Liver (tissue), 9 donors: ENCODE data around the gene CSMD2. TPM values are rescaled to one million over a fixed set of nuclear protein-coding genes. Genes with fewer than 3 reads are reported as not detected.

Source experiments
- DNase-seq: peaks from one replicate; pipeline ENCODE4 v3.0.0-alpha.2; 2017; ENCODE audit warnings: low spot score
- H3K27ac ChIP-seq, 2 donors: one replicate each; pipeline ENCODE4 v1.7.0; 2013; ENCODE audit warnings: inconsistent platforms in 2 of 2, low read length in 2 of 2, control low read depth in 1 of 2, low read depth in 1 of 2, mild to moderate bottlenecking in 1 of 2
- H3K27me3 ChIP-seq, 4 donors: one replicate each; pipeline versions ENCODE4 v1.6.1 to v1.7.0; 2013; ENCODE audit warnings: low read length in 3 of 4, inconsistent platforms in 1 of 4, mild to moderate bottlenecking in 1 of 4, moderate library complexity in 1 of 4; ENCODE audit not compliant: control insufficient read depth in 4 of 4, insufficient read depth in 4 of 4
- H3K36me3 ChIP-seq, 4 donors: one replicate each; pipeline versions ENCODE4 v1.6.1 to v1.7.0; 2013; ENCODE audit warnings: low read length in 3 of 4, mild to moderate bottlenecking in 3 of 4, low read depth in 1 of 4, moderate library complexity in 1 of 4; ENCODE audit not compliant: control insufficient read depth in 4 of 4, insufficient read depth in 3 of 4
- H3K4me1 ChIP-seq, 4 donors: one replicate each; pipeline versions ENCODE4 v1.6.1 to v1.7.0; 2013; ENCODE audit warnings: low read length in 3 of 4, mild to moderate bottlenecking in 3 of 4, moderate library complexity in 1 of 4; ENCODE audit not compliant: control insufficient read depth in 4 of 4, insufficient read depth in 4 of 4
- H3K4me3 ChIP-seq, 3 donors: one replicate each; pipeline versions ENCODE4 v1.6.1 to v1.7.0; 2013; ENCODE audit warnings: low read length in 3 of 3, control low read depth in 1 of 3, low read depth in 1 of 3, mild to moderate bottlenecking in 1 of 3
- H3K9ac ChIP-seq, 2 donors: one replicate each; pipeline ENCODE4 v1.7.0; 2013; ENCODE audit warnings: low read length in 2 of 2, mild to moderate bottlenecking in 2 of 2, moderate library complexity in 2 of 2, control low read depth in 1 of 2, low read depth in 1 of 2
- H3K9me3 ChIP-seq, 4 donors: one replicate each; pipeline versions ENCODE4 v1.6.1 to v1.7.0; 2013; ENCODE audit warnings: low read length in 3 of 4; ENCODE audit not compliant: control insufficient read depth in 4 of 4
- EGR1 ChIP-seq, 2 donors: IDR thresholded peaks; 2 replicates each; pipeline ENCODE4 v1.6.1; 2016 to 2018; ENCODE audit warnings: antibody characterized with exemption in 2 of 2, low read depth in 2 of 2
- FOXA1 ChIP-seq: IDR thresholded peaks from 2 replicates; pipeline ENCODE4 v1.6.1; 2016; ENCODE audit warnings: antibody characterized with exemption
- FOXA2 ChIP-seq: IDR thresholded peaks from 2 replicates; pipeline ENCODE4 v1.6.1; 2016; ENCODE audit warnings: antibody characterized with exemption
- GABPA ChIP-seq, 2 donors: IDR thresholded peaks in 1 of 2; conservative IDR thresholded peaks in 1 of 2; 2 replicates each; pipeline ENCODE4 v1.6.1; 2016; ENCODE audit warnings: antibody characterized with exemption in 2 of 2, mild to moderate bottlenecking in 1 of 2, moderate library complexity in 1 of 2
- HNF4A ChIP-seq, 2 donors: conservative IDR thresholded peaks; 2 replicates each; pipeline ENCODE4 v1.6.1; 2016; ENCODE audit warnings: antibody characterized with exemption in 2 of 2, mild to moderate bottlenecking in 2 of 2
- HNF4G ChIP-seq: IDR thresholded peaks from 2 replicates; pipeline ENCODE4 v1.6.1; 2016; ENCODE audit warnings: antibody characterized with exemption
- JUND ChIP-seq, 2 donors: IDR thresholded peaks; 2 replicates each; pipeline ENCODE4 v1.6.1; 2016; ENCODE audit warnings: antibody characterized with exemption in 2 of 2
- NR2F2 ChIP-seq: IDR thresholded peaks from 2 replicates; pipeline ENCODE4 v1.6.1; 2016; ENCODE audit warnings: antibody characterized with exemption
- RAD21 ChIP-seq, 2 donors: IDR thresholded peaks; 2 replicates each; pipeline ENCODE4 v1.6.1; 2016; ENCODE audit warnings: antibody characterized with exemption in 2 of 2, mild to moderate bottlenecking in 2 of 2
- REST ChIP-seq: IDR thresholded peaks from 2 replicates; pipeline ENCODE4 v1.6.1; 2016; ENCODE audit warnings: antibody characterized with exemption, mild to moderate bottlenecking
- RXRA ChIP-seq, 2 donors: IDR thresholded peaks; 2 replicates each; pipeline ENCODE4 v1.6.1; 2017 to 2018; ENCODE audit warnings: antibody characterized with exemption in 2 of 2, mild to moderate bottlenecking in 1 of 2
- SP1 ChIP-seq: IDR thresholded peaks from 2 replicates; pipeline ENCODE4 v1.6.1; 2018; ENCODE audit warnings: antibody characterized with exemption, mild to moderate bottlenecking
- TAF1 ChIP-seq: conservative IDR thresholded peaks from 2 replicates; pipeline ENCODE4 v1.6.1; 2016; ENCODE audit warnings: antibody characterized with exemption, mild to moderate bottlenecking
- YY1 ChIP-seq: IDR thresholded peaks from 2 replicates; pipeline ENCODE4 v1.6.1; 2016; ENCODE audit warnings: antibody characterized with exemption, mild to moderate bottlenecking
- WGBS: extraction: QIAGEN DNeasy Blood & Tissue Kit; methylation state at CpG from one replicate; pipeline ENCODE4 v1.1.7; 2013; 5-methylcytosine and 5-hydroxymethylcytosine counted together
- polyA plus RNA-seq, 2 donors: library from polyadenylated mRNA; stranded (reverse) in 1 of 2; unstranded in 1 of 2; fragments of 200-250 nt in 1 of 2; fragments of >200 nt in 1 of 2; fragmentation: Nextera tagmentation in 1 of 2; extraction: Ambion mirVana in 1 of 2; gene quantifications; one replicate each; pipeline versions ENCODE4 v1.2.1 to v1.2.3, GENCODE V29; 2013 to 2015
- total RNA-seq, 2 donors: library from RNA; depleted of rRNA; stranded (reverse); fragments of >200 nt; gene quantifications; one replicate each; pipeline ENCODE4 v1.2.3, GENCODE V29; 2014
- TF ChIP-seq, protein P1 (sequence below): IDR thresholded peaks from 2 replicates; pipeline ENCODE4 v1.6.1; 2016; ENCODE audit warnings: antibody characterized with exemption
- TF ChIP-seq, protein P2 (sequence below): IDR thresholded peaks from 2 replicates; pipeline ENCODE4 v1.6.1; 2016; ENCODE audit warnings: antibody characterized with exemption
- TF ChIP-seq, protein P3 (sequence below): IDR thresholded peaks from 2 replicates; pipeline ENCODE4 v1.6.1; 2016; ENCODE audit warnings: antibody characterized with exemption
- donor health status: healthy.
- donor health status: healthy.
- donor health status: healthy.
- donor health status: healthy.
- donor health status: healthy.

Gene CSMD2
- total and polyA plus RNA-seq, 4 donors = 0.08 to 0.09 TPM; not detected in 2

- TF ChIP-seq REST (no peak), NR2F2 (no peak), JUND (IDR thresholded peaks at IDR 0.05) (no peak)
Measured at GRCh38 chr1:33535334-33535733, 629.7 kb downstream of the CSMD2 start (continued).

DNA sequence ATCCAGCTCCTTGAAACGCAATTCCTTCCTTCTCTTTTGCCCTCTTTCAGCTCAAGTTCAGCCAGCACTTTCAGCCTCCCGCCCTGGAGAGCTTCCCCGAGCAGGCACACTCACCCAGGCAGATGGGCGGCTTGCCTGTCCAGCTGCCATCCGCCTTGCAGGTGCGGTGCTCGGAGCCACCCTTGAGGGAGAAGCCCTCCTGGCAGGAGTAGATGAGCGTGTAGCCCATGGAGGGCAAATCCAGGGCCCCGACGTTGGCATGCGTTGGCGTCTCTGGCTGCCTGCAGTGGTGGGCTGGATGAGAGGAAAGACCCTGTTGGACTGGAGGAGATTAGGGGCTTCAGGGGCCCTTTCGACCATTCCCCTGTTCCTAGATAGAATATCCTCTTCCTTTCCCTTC, 632.1 kb downstream of the CSMD2 start:
- H3K4me1 ChIP-seq = no peaks in the 10 kb centered on the region
- TF ChIP-seq YY1 = no peak
- no peak for TF ChIP-seq FOXA1
- TF ChIP-seq HNF4G = no peak
- no peak for TF ChIP-seq GABPA (IDR thresholded peaks at IDR 0.05 in 1 of 2, conservative IDR thresholded peaks at IDR 0.05 in 1 of 2)
- TF ChIP-seq JUND (IDR thresholded peaks at IDR 0.05) = no peak
- TF ChIP-seq FOXA2 = no peak
- no peak for TF ChIP-seq HNF4A (conservative IDR thresholded peaks at IDR 0.05)
- no peak for TF ChIP-seq RXRA (IDR thresholded peaks at IDR 0.05)
- TF ChIP-seq TAF1 = no peak
- no peak for TF ChIP-seq NR2F2
- no peak for TF ChIP-seq SP1
- TF ChIP-seq, protein P1, sequence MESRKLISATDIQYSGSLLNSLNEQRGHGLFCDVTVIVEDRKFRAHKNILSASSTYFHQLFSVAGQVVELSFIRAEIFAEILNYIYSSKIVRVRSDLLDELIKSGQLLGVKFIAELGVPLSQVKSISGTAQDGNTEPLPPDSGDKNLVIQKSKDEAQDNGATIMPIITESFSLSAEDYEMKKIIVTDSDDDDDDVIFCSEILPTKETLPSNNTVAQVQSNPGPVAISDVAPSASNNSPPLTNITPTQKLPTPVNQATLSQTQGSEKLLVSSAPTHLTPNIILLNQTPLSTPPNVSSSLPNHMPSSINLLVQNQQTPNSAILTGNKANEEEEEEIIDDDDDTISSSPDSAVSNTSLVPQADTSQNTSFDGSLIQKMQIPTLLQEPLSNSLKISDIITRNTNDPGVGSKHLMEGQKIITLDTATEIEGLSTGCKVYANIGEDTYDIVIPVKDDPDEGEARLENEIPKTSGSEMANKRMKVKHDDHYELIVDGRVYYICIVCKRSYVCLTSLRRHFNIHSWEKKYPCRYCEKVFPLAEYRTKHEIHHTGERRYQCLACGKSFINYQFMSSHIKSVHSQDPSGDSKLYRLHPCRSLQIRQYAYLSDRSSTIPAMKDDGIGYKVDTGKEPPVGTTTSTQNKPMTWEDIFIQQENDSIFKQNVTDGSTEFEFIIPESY = no peak
- TF ChIP-seq RAD21 (IDR thresholded peaks at IDR 0.05) = no peak
- TF ChIP-seq, protein P2, sequence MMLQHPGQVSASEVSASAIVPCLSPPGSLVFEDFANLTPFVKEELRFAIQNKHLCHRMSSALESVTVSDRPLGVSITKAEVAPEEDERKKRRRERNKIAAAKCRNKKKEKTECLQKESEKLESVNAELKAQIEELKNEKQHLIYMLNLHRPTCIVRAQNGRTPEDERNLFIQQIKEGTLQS = no peak
- TF ChIP-seq, protein P3, sequence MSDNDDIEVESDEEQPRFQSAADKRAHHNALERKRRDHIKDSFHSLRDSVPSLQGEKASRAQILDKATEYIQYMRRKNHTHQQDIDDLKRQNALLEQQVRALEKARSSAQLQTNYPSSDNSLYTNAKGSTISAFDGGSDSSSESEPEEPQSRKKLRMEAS = no peak
- H3K36me3 ChIP-seq = no peaks in the 10 kb centered on the region
- no peak overlapping the region for H3K27ac ChIP-seq
- no peak overlapping the region for H3K4me3 ChIP-seq
- no peak for DNase-seq
- no peaks in the 10 kb centered on the region for H3K9me3 ChIP-seq
- H3K27me3 ChIP-seq = peaks cover 0 to 5% (median 0%) of the 10 kb centered on the region in 4 donors
- 86% methylated on average over 13 of the region's 13 CpGs for WGBS
- no peak overlapping the region for H3K9ac ChIP-seq

- Histone ChIP-seq H3K27ac (no peak overlapping the region), H3K9me3 (no peaks in the 10 kb centered on the region), H3K36me3 (no peaks in the 10 kb centered on the region), H3K4me1 (no peaks in the 10 kb centered on the region), H3K4me3 (no peak overlapping the region), H3K27me3 (peaks cover 0 to 5% (median 0%) of the 10 kb centered on the region in 4 donors), H3K9ac (no peak overlapping the region)
- no peak for DNase-seq
- 77% methylated on average over 3 of the region's 3 CpGs for WGBS
- TF ChIP-seq FOXA2 (no peak), JUND (IDR thresholded peaks at IDR 0.05) (no peak), HNF4A (conservative IDR thresholded peaks at IDR 0.05) (no peak), REST (no peak), YY1 (no peak), NR2F2 (no peak), FOXA1 (no peak), TAF1 (no peak), HNF4G (no peak), RXRA (IDR thresholded peaks at IDR 0.05) (no peak), GABPA (IDR thresholded peaks at IDR 0.05 in 1 of 2, conservative IDR thresholded peaks at IDR 0.05 in 1 of 2) (no peak), EGR1 (IDR thresholded peaks at IDR 0.05; ENCODE audit: low read depth in 2 of 2) (no peak)
- TF ChIP-seq, protein P3 = no peak
- TF ChIP-seq, protein P1 = no peak
- TF ChIP-seq, protein P2 = no peak
Measured at GRCh38 chr1:33532250-33532649, 632.8 kb downstream of the CSMD2 start.
